Transverse colon (tissue), 4 donors: Measurements from ENCODE around the gene NRP1. TPM values are rescaled to one million over a fixed set of nuclear protein-coding genes. Genes with fewer than 3 reads are reported as not detected.

Source experiments
- DNase-seq: peaks from one replicate; pipeline ENCODE4 v3.0.0-alpha.2; 2019
- H3K27ac ChIP-seq, 4 donors: fragments of 200-600 bp; sonication (generic); 2 replicates each; pipeline ENCODE4 v1.5.1; 2016 to 2018; ENCODE audit warnings: inconsistent platforms in 4 of 4
- H3K27me3 ChIP-seq: fragments of 200-600 bp; sonication (generic); 2 replicates; pipeline ENCODE4 v1.5.1; 2017; ENCODE audit warnings: inconsistent platforms
- H3K36me3 ChIP-seq, 4 donors: fragments of 200-600 bp; sonication (generic); 2 replicates each; pipeline ENCODE4 v1.5.1; 2017 to 2019; ENCODE audit warnings: inconsistent platforms in 4 of 4
- H3K4me1 ChIP-seq, 4 donors: fragments of 200-600 bp; sonication (generic); 2 replicates each; pipeline ENCODE4 v1.5.1; 2017 to 2020; ENCODE audit warnings: inconsistent platforms in 4 of 4
- H3K4me3 ChIP-seq, 4 donors: fragments of 200-600 bp; sonication (generic); 1 replicate in 1 of 4; 2 replicates in 3 of 4; pipeline versions ENCODE4 v1.5.1 to v1.6.1; 2017 to 2019; ENCODE audit warnings: inconsistent platforms in 4 of 4
- H3K9me3 ChIP-seq, 2 donors: fragments of 200-600 bp; sonication (generic); 2 replicates each; pipeline ENCODE4 v1.5.1; 2017 to 2019; ENCODE audit warnings: inconsistent platforms in 2 of 2
- CTCF ChIP-seq, 5 experiments: fragments of 200-600 bp in 3 of 5; fragments of 450-650 bp in 2 of 5; sonication (generic) in 3 of 5; IDR thresholded peaks; 1 replicate in 2 of 5; 2 replicates in 3 of 5; pipeline ENCODE4 v1.5.1; 2016 to 2017; ENCODE audit warnings: antibody characterized with exemption in 5 of 5, inconsistent platforms in 3 of 5, mild to moderate bottlenecking in 2 of 5, moderate library complexity in 1 of 5
- EP300 ChIP-seq: sonication (generic); formaldehyde crosslinking; IDR thresholded peaks from one replicate; pipeline ENCODE4 v1.6.1; 2017; ENCODE audit warnings: antibody characterized with exemption, low read depth
- POLR2A ChIP-seq: fragments of 450-650 bp; IDR thresholded peaks from one replicate; pipeline ENCODE4 v1.6.1; 2016; ENCODE audit warnings: antibody characterized with exemption, mild to moderate bottlenecking, moderate library complexity
- POLR2AphosphoS5 ChIP-seq, 3 donors: sonication (generic); formaldehyde crosslinking; IDR thresholded peaks; one replicate each; pipeline ENCODE4 v1.6.1; 2016; ENCODE audit warnings: antibody characterized with exemption in 3 of 3
- WGBS, 2 donors: methylation state at CpG; one replicate each; pipeline ENCODE4 v1.1.5; 2018; ENCODE audit warnings: low coverage in 1 of 2; 5-methylcytosine and 5-hydroxymethylcytosine counted together
- in situ Hi-C, 4 donors: fragments of 200-750 bp; cut with MboI; loops; one replicate each; pipeline versions ENCODE4 v1.15.0 to v1.15.1; 2017; ENCODE audit warnings: low sequenced_read_pairs in 3 of 4, low pct_ligation_motif_present in 1 of 4, low pct_unique_long_range_greater_than_20kb in 1 of 4
- intact Hi-C: fragments of 100-400 bp; cut with DNase I; formaldehyde crosslinking; loops from one replicate; pipeline ENCODE4 v1.15.1; 2023; ENCODE audit warnings: low total_unique reads
- total RNA-seq, 4 donors: library from RNA; depleted of rRNA; stranded (reverse); fragments of >200 nt; gene quantifications; one replicate each; pipeline ENCODE4 v1.1.0, GENCODE V29; 2016

Gene NRP1
- total RNA-seq, 4 donors from 2014 or later: 14.1 to 35.5 (median 19.5) TPM

- DNase-seq: peak; percentile 31
- H3K4me1 ChIP-seq: peaks cover 4 to 46% (median 26%) of the 10 kb centered on the region in 4 donors
- peak overlapping the region; percentile 41 to 63 (median 56) for H3K4me3 ChIP-seq
- peak overlapping the region; percentile 81 to 90 (median 86) for H3K27ac ChIP-seq
- 8% methylated on average over 51 of the region's 67 CpGs; no CpG with 5 or more reads in 1 of the 2 donors for WGBS, 2 donors
- H3K9me3 ChIP-seq: no peaks in the 10 kb centered on the region
- no peaks in the 10 kb centered on the region for H3K27me3 ChIP-seq
- in situ Hi-C loops: loop anchor here in 3 of 4 donors (25.0 kb wide), 1 partner anchor 1301 kb away; no protein-coding TSS in a partner anchor
- H3K36me3 ChIP-seq: no peaks in the 10 kb centered on the region
- intact Hi-C loops: no loop called here
- TF ChIP-seq POLR2A: no peak
- TF ChIP-seq CTCF (IDR thresholded peaks at IDR 0.05): no peak
- TF ChIP-seq EP300: no peak
- no peak for TF ChIP-seq POLR2AphosphoS5 (IDR thresholded peaks at IDR 0.05)
Measured at GRCh38 chr10:33336582-33337325, 2.3 kb upstream of the NRP1 start.

GRCh38 chr10:33335801-33336581, 1.5 kb upstream of the NRP1 start:
- Histone ChIP-seq H3K4me3 (peak overlapping the region; percentile 41 to 63 (median 56)), H3K4me1 (peaks cover 3 to 39% (median 23%) of the 10 kb centered on the region in 4 donors), H3K9me3 (no peaks in the 10 kb centered on the region), H3K36me3 (no peaks in the 10 kb centered on the region), H3K27me3 (no peaks in the 10 kb centered on the region), H3K27ac (peak overlapping the region; percentile 81 to 90 (median 86))
- in situ Hi-C loops: loop anchor here in 3 of 4 donors (25.0 kb wide), 1 partner anchor 1301 kb away; no protein-coding TSS in a partner anchor
- DNase-seq: peak; percentile 69
- TF ChIP-seq POLR2AphosphoS5 (IDR thresholded peaks at IDR 0.05) (peak in 2 of 3 donors; percentile 21 to 31), POLR2A (peak; percentile 35), EP300 (no peak)
- intact Hi-C loops: no loop called here
- 3% methylated on average over 52 of the region's 52 CpGs; no CpG with 5 or more reads in 1 of the 2 donors for WGBS, 2 donors

DNA sequence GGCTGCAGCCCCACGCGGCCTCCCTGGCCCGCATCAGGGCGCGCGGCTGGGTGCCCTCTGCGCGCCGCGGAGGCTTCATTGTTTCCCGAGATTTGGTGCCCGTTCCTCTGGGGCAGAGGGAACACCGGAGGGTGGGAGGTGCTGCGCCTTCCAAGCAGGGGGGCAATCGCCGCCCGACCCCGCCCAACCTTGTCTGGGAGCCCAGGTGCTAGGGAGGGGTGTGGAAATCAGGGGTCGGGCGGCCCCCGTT, 1.0 kb upstream of the NRP1 start:
- H3K4me1 ChIP-seq: peaks cover 0 to 39% (median 23%) of the 10 kb centered on the region in 4 donors
- intact Hi-C loops: no loop called here
- DNase-seq: peak; percentile 27
- TF ChIP-seq POLR2A (no peak), POLR2AphosphoS5 (IDR thresholded peaks at IDR 0.05) (no peak), EP300 (no peak), CTCF (IDR thresholded peaks at IDR 0.05) (no peak)
- in situ Hi-C loops: loop anchor here in 3 of 4 donors (25.0 kb wide), 1 partner anchor 1302 kb away; no protein-coding TSS in a partner anchor
- peak overlapping the region; percentile 81 to 90 (median 86) for H3K27ac ChIP-seq
- no peaks in the 10 kb centered on the region for H3K27me3 ChIP-seq
- 11% methylated on average over 21 of the region's 21 CpGs; no CpG with 5 or more reads in 1 of the 2 donors for WGBS, 2 donors
- no peaks in the 10 kb centered on the region for H3K9me3 ChIP-seq
- H3K36me3 ChIP-seq: no peaks in the 10 kb centered on the region
- peak overlapping the region; percentile 41 to 63 (median 56) for H3K4me3 ChIP-seq

GRCh38 chr10:33334805-33335550, 511 bp upstream of the NRP1 start:
- DNase-seq: peak; percentile 66
- 0 to 3% methylated on average over 3 to 53 of the region's 68 CpGs for WGBS, 2 donors
- Histone ChIP-seq H3K4me3 (peak overlapping the region; percentile 41 to 63 (median 56)), H3K36me3 (no peaks in the 10 kb centered on the region), H3K4me1 (peaks cover 0 to 39% (median 23%) of the 10 kb centered on the region in 4 donors), H3K27me3 (no peaks in the 10 kb centered on the region), H3K9me3 (no peaks in the 10 kb centered on the region), H3K27ac (peak overlapping the region; percentile 81 to 90 (median 86))
- intact Hi-C loops (no loop called here), in situ Hi-C loops (loop anchor here in 3 of 4 donors (25.0 kb wide), 1 partner anchor 1302 kb away; no protein-coding TSS in a partner anchor)
- TF ChIP-seq POLR2A (peak; percentile 18), POLR2AphosphoS5 (IDR thresholded peaks at IDR 0.05) (peak in 1 of 3 donors; percentile 48), EP300 (no peak), CTCF (IDR thresholded peaks at IDR 0.05) (peak; percentile 52 to 72 (median 64))
